RPMI7951 (cell line): ENCODE measurements around the gene DUSP12. TPM values are rescaled to one million over a fixed set of nuclear protein-coding genes. Genes with fewer than 3 reads are reported as not detected.
"Not testable (repeated sequence)": the region's sequence is repeated elsewhere in the genome, so short reads cannot be mapped to it uniquely, and the experiment has no call there.

Experiments used
- DNase-seq: peaks from one replicate; pipeline ENCODE4 v3.0.0-alpha.2; 2012; ENCODE audit warnings: low read depth
- total RNA-seq: library from RNA; depleted of rRNA; stranded (reverse); fragments of >200 nt; shearing (Covaris generic); gene quantifications from 2 replicates; pipeline ENCODE4 v1.2.3, GENCODE V29; 2014; rRNA removed

Gene DUSP12
- 45.9 and 55.0 TPM in 2 replicates for total RNA-seq

GRCh38 chr1:161749509-161750407 lies at the start of gene DUSP12:
DUSP12 (plus strand) TSS chr1:161749786; CDS start chr1:161749802, 16 bp downstream.
- DNase-seq, result peak; percentile 94

DNA sequence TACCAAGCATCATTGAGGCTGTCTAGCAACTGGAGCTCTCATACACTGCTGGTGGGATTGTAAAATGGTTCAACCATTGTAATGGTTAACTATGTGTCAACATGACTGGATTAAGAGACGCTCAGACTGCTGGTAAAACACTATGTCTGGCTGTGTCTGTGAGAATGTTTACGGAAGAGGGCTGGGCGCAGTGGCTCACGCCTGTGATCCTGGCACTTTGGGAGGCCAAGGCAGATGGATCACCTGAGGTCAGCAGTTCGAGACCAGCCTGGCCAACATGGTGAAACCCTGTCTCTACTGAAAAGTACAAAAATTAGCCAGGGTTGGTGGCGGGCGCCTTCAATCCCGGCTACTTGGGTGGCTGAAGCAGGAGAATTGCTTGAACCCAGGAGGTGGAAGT lies 47.3 kb upstream of the DUSP12 start:
- DNase-seq, result no peak

DNA sequence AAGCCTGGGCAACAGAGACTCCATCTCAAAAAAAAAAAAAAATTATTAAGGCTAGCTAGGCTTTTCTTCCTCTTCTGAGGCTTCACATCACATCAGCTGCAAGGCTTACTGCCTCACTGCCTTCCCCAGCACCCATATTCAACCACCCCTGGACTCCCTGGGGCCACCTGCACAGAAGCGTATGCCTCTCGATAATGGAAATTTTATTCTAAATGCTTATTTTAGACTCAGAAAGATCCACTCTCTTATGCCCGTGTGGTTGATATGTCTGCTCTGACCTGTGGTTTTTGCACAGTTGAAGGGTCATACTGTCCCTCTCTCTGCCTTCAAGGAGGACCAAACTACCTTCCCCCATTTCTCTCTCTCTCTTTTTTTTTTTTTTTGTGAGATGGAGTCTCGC lies 44.0 kb upstream of the DUSP12 start:
- DNase-seq, result no peak

DNA sequence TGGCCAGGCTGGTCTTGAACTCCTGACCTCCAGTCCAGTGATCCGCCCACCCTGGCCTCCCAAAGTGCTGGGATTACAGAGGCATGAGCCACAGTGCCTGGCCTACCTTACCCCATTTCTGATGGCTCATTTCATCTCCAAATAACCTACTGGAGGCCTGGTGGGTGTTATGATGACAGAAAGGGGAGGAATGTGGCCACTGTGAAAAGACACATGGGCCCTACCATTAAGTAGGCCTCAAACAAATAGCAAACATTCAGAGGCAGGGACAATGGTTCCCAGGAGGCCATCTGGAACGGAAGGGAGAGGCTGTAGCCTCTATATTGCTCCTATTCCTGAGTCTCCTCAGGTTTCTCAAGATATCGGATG lies 43.5 kb upstream of the DUSP12 start:
- DNase-seq, result no peak

DNA sequence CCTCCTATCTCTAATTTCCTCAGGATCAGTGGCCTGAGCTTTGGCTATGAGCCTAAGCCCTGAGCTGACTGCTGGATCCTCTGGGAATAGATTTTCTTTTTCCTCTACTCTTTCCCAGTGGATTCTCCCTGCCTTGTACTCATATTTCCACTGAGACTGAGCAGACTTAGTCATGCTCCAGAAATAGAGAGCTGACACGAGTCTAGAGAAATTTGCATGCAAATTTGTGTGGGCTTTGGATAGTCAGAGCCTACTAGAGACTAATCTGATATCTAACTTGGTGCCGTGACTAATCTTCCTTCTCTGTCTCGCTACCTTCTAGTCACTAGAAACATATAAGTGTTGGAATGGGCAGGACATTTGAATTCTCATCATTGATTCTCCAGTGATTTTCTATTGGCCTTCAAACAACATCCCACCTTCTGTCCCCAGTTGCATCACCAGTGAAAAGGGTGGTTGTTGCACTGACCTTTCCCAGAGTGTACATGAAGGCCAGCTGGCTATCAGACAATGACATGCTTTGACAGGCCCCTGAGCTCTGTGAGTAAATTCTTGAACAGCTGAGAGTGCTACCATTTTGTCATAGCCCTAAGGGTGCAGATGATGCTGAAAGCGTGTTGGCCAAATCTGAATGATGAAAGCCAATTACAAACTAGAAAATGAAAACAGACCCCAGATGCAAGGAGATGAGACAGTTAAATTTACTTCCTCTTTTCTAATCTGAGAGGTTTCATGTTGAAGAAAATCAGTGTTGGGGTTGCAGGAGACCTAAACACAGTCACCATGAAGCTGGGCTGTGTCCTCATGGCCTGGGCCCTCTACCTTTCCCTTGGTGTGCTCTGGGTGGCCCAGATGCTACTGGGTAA lies 42.9 kb upstream of the DUSP12 start, which contains the start of gene FCRLA:
FCRLA (plus strand) TSS at position 748 of the 866 bp plus-strand sequence; CDS start at position 784, 36 bp downstream.
- DNase-seq, result peak; percentile 97

DNA sequence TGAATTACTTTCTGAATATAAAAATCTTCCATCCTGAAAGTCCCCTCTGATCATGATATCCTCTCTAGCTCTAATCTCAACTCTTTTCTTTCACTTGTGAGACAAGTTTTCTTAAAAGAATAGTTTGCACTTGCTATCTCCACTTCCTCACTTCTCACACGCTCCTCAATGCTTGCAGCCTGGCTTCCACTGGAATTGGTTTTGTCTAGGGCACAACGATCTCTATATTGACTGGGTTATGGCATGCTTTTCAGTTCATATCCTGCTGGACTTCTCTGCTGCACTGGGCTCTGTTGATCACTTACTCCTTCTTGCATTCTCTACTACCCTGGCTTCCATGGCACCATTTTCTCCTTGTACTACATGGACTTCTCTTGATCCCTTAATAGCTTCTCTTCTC lies 42.1 kb upstream of the DUSP12 start:
- no peak for DNase-seq

DNA sequence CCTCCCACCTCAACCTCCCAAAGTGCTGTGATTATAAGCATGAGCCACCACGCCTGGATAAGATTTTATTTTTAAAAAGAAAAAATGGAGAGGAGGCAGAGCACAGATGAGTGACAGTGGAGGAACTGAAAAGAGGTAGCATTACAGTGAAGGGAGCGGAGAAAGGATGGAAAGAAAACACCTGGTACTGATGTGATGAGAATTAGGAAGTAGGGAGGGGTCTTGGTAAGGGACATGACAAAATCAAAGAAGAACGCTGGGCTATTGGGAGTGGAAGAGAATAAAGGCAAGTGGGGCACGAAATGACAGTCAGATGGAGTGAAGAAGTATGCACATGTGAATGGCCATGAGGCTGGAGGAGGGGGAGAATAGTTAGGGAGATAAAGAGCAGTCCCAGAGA lies 40.2 kb upstream of the DUSP12 start:
- DNase-seq, result no peak

DNA sequence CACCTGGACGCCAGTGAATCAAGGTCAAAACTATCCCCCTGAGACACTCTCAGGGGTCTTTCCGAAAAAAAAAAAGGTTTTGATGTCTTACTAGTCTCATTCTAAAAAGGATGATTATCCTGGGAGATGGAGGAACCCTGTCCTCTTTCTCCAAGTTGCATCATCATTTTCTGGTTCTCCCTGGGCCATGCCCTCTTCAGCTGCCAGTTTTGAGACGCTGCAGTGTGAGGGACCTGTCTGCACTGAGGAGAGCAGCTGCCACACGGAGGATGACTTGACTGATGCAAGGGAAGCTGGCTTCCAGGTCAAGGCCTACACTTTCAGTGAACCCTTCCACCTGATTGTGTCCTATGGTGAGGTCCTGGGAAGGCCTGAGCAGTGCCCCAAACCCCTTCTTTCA lies 39.0 kb upstream of the DUSP12 start:
- no peak for DNase-seq

DNA sequence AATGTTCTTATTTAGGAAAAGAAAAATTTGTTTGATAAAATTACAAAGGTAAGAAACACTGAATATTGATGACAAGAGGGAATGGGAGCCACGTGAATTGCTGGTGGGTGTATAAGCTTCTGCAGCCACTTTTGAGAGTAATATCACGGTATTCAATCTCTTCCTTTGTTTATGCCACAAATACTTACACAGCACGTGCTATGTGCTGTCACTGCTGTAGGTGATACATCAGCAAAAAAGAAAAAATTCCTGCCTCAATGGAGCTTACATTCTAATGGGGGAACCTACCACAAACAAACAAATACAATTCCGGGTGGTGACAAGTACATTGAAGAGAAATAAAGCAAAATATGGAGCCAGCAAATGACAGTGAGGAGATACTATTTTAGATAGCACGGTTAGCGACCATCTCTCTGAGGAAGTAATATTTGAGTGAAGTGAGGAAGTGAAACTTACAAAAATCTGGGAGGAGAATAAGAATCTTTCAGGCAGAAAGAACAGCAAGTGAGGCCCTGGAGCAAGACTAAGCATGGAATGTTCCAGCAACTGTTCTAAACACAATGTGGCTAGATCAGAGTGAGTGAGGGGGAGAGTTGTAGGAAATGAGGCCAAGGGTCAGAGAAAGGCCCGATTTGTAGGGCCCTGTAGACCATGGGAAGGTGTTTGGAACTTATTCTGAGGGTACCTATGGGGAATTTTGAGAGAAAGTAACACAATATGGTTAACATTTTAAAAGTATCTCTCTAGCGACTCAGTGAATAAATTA lies 30.8 kb upstream of the DUSP12 start:
- no peak for DNase-seq

DNA sequence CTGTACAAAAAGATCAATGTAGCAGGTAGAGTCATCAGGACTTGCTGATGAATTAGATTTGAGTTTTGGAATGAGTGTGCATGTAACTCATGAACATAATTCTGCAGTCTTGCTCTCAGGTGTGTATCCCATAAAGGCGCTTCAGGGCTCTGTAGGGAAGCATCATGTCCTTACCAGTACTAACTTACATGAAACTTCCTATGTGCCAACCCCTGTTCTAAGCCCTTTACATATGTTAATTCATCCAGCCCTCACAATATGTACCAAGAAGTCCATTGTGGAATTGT lies 30.3 kb upstream of the DUSP12 start:
- DNase-seq, result no peak

GRCh38 chr1:161720422-161720821 lies 29.2 kb upstream of the DUSP12 start:
- no peak for DNase-seq

- DNase-seq, result no peak
Observed at GRCh38 chr1:161720956-161721737, 28.4 kb upstream of the DUSP12 start, which contains the start of gene FCRLB. FCRLB (plus strand) TSS chr1:161721544; CDS start chr1:161722673, 1,129 bp downstream.

DNA sequence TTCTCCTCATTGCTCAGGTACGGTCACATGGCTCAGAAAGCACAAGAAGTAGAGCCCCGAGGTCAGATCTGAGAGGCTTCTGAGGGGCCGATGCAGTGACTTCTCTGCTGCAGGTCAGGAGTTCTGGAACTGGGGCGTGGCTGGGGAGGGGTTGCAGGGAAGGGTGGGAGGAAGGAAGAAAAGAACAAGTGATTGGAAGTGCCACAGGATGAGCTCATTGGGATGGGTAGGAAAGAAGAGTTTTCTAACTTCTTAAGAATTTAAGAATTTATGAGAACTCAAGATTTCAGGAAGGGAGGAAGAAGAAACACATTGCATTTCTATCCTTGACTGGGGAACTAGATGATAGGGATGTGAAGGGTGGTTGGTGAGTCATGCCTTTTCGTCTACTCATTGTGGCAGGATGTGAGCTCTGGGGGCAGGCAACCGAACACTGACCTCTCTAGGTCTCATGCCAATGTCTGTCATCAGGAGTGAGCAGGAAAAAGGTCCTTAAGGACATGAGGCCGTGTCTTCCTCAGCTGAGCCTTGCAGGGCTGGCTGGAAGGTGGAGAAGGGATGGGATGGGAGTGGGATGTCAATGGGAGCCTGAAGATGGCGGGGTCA lies 27.7 kb upstream of the DUSP12 start:
- DNase-seq, result peak; percentile 92

DNA sequence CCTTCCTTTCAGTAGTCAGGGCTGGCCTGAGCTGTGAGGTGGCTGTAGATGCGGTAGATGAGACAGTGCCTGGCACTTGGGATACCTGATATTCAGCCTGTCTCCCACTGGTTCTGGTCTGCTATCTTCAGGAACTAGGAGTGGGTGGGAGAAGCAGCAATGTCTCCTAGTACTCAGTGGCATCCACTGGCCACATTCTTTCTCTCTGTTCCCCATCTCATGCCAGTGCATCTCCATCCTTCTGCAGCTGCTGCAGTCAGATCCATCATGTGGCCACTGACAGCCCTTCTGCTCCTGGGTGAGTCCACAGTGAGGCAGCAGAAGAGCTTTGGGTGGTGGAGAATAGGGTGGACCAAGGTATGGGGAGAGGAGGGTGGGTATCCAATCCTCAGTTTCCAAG lies 27.2 kb upstream of the DUSP12 start:
- no peak for DNase-seq

GRCh38 chr1:161723459-161724141 lies 26.0 kb upstream of the DUSP12 start:
- no peak for DNase-seq

GRCh38 chr1:161725258-161725907 lies 24.2 kb upstream of the DUSP12 start:
- not testable (repeated sequence) for DNase-seq

DNA sequence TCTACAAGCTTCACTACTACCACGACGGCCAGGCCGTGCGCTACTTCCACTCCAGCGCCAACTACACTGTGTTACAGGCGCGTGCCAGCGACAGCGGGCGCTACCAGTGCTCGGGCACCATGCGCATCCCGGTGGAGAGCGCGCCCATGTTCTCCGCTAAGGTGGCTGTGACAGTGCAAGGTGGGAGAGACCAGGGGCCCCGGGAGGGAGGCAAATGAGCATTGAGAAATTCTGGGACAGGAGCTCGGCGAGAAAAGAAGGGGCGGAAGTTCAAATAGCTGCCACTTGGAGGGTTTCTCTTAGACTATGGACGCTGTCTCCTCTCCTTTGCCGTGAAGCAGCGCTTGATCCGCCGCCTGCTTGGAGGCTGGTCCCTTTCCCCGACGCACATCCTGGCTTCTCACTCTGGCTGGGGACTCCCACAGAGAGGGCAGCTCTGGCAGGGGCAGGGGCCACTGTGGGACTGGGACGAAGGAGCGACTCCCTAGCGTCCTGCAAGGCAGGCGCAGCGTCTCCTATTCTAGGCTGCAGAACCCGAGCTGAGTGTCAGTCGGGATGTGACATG lies 23.6 kb upstream of the DUSP12 start:
- DNase-seq, result peak; percentile 51

DNA sequence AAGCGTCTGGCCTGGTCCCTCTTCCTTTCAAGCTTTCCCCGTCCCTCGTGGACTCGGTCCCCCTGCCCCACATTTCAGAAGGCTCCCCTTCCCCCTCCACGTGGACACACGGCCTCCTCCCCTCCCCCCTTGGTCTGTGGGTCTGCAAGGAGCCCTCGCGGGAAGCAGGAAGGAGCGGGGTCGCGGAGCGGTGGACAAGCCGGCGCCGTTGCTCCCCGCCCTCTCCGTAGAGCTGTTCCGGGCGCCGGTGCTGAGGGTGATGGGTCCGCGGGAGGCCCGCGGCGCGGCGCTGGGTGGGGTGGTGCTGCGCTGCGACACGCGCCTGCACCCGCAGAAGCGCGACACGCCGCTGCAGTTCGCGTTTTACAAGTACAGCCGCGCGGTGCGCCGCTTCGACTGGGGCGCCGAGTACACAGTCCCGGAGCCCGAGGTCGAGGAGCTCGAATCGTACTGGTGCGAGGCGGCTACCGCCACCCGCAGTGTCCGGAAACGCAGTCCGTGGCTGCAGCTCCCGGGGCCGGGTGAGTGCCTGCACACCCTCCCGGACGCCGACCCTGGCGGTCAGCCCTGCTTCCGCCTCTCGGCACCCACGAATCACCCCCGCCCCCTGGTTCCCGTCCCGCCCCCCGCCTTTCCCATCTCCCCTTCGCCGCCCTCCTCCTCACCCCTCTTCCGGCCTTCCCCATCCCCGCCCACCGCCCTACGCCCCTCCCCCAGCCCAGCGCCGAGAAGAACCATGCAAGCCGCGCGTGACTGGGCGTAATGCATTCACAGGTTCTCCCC lies 22.9 kb upstream of the DUSP12 start:
- DNase-seq, result peak; percentile 85
